DND-41 (cell line): ENCODE results near the gene IGF2.

ENCODE experiments used
- ATAC-seq: fragments of 200-7000 bp; cut with Tn5 transposase; 3 replicates; pipeline ENCODE4 v1.9.1; 2021; ENCODE audit warnings: low read depth; ENCODE audit not compliant: insufficient read depth
- DNase-seq: peaks from one replicate; pipeline ENCODE4 v3.0.0-alpha.2; 2020
- H2AFZ ChIP-seq: 2 replicates; pipeline ENCODE4 v1.6.0; 2012; ENCODE audit warnings: low read depth, low read length
- H3K27ac ChIP-seq: 2 replicates; pipeline ENCODE4 v1.5.1; 2012; ENCODE audit warnings: low read length, inconsistent platforms
- H3K27me3 ChIP-seq: fragments of 200-600 bp; sonication (generic); 2 replicates; pipeline ENCODE4 v1.6.0; 2012; ENCODE audit warnings: low read length, mild to moderate bottlenecking, inconsistent platforms; ENCODE audit not compliant: insufficient read depth, poor library complexity
- H3K36me3 ChIP-seq: 2 replicates; pipeline ENCODE4 v1.5.1; 2012; ENCODE audit warnings: low read length, inconsistent platforms; ENCODE audit not compliant: insufficient read depth
- H3K4me1 ChIP-seq: 2 replicates; pipeline ENCODE4 v1.5.1; 2012; ENCODE audit warnings: mild to moderate bottlenecking, low read length; ENCODE audit not compliant: insufficient read depth
- H3K4me2 ChIP-seq: 2 replicates; pipeline ENCODE4 v1.6.0; 2012; ENCODE audit warnings: mild to moderate bottlenecking, moderate library complexity, low read length, inconsistent platforms; ENCODE audit not compliant: insufficient read depth
- H3K4me3 ChIP-seq, 2 experiments: fragments of 200-600 bp in 1 of 2; shearing (Covaris generic) in 1 of 2; 2 replicates each; pipeline ENCODE4 v1.5.1; 2012 to 2016; ENCODE audit warnings: inconsistent platforms in 2 of 2, low read length in 2 of 2, mild to moderate bottlenecking in 2 of 2, low read depth in 1 of 2, moderate library complexity in 1 of 2
- H3K79me2 ChIP-seq: 2 replicates; pipeline ENCODE4 v1.6.0; 2012; ENCODE audit warnings: low read length, inconsistent platforms; ENCODE audit not compliant: insufficient read depth
- H3K9ac ChIP-seq: 2 replicates; pipeline ENCODE4 v1.6.0; 2012; ENCODE audit warnings: low read depth, mild to moderate bottlenecking, inconsistent platforms, low read length, moderate library complexity
- H3K9me3 ChIP-seq: 2 replicates; pipeline ENCODE4 v1.5.1; 2012; ENCODE audit warnings: low read length, moderate library complexity, mild to moderate bottlenecking, inconsistent platforms; ENCODE audit not compliant: insufficient read depth, severe bottlenecking
- H4K20me1 ChIP-seq: 2 replicates; pipeline ENCODE4 v1.6.0; 2012; ENCODE audit warnings: low read length; ENCODE audit not compliant: insufficient read depth
- EZH2 ChIP-seq: IDR thresholded peaks from 3 replicates; pipeline ENCODE4 v1.6.1; 2012; ENCODE audit warnings: borderline replicate concordance, low read depth, mild to moderate bottlenecking, moderate library complexity, low read length, inconsistent platforms; ENCODE audit not compliant: severe bottlenecking
- TF ChIP-seq, protein P1 (sequence below): IDR thresholded peaks from 2 replicates; pipeline ENCODE4 v1.5.1; 2012; ENCODE audit warnings: borderline replicate concordance, low read length, moderate library complexity, mild to moderate bottlenecking; ENCODE audit not compliant: poor library complexity, severe bottlenecking; ENCODE audit errors: extremely low read depth

The IGF2 gene

DNA sequence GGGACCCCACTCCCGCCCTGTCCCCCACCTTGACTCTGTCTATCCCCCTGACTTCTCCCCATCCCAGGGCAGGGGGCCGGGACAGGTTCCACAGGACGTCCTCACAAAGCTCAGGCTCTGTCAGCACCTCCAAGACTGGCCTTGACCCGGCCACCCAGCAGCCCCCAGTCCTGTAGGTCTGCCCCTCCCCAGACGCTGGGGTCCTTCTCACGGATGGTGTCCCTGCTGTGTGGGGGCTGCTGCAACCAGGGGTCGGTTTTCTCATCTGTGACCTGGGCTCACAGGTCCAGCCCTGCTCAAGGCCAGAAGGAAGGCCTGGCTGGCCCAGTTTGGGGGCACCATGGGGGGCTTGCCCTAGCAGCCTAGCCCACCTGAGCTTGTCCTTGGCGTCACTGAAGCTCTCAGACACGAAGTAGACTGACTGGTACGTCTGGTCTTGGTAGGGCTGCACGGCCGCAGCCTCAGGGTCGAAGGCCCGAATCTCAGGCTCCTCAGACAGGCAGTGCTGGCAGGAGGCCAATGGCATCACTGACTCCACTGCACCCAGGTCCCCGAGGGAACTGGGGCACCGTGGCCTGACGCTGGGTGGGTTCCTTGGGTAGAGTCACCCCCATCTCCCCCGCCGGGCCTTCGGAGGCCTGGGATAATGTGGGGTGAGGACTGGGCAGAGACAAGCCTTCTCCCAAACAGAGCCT lies 25.8 kb upstream of the IGF2 start:
- peaks cover 11% of the 10 kb centered on the region; the same call in 1 of the 2 replicates for H4K20me1 ChIP-seq
- no peaks in the 10 kb centered on the region for H3K36me3 ChIP-seq
- DNase-seq (no peak), ATAC-seq (no peak)
- H3K4me3 ChIP-seq, result no peak overlapping the region
- H3K79me2 ChIP-seq, result no peaks in the 10 kb centered on the region
- no peak overlapping the region for H3K27ac ChIP-seq
- H3K9ac ChIP-seq, result no peak overlapping the region
- H3K4me1 ChIP-seq, result no peaks in the 10 kb centered on the region
- H3K4me2 ChIP-seq, result no peak overlapping the region
- H3K9me3 ChIP-seq, result no peaks in the 10 kb centered on the region
- TF ChIP-seq, protein P1, sequence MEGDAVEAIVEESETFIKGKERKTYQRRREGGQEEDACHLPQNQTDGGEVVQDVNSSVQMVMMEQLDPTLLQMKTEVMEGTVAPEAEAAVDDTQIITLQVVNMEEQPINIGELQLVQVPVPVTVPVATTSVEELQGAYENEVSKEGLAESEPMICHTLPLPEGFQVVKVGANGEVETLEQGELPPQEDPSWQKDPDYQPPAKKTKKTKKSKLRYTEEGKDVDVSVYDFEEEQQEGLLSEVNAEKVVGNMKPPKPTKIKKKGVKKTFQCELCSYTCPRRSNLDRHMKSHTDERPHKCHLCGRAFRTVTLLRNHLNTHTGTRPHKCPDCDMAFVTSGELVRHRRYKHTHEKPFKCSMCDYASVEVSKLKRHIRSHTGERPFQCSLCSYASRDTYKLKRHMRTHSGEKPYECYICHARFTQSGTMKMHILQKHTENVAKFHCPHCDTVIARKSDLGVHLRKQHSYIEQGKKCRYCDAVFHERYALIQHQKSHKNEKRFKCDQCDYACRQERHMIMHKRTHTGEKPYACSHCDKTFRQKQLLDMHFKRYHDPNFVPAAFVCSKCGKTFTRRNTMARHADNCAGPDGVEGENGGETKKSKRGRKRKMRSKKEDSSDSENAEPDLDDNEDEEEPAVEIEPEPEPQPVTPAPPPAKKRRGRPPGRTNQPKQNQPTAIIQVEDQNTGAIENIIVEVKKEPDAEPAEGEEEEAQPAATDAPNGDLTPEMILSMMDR, result no peak
- no peak for TF ChIP-seq EZH2
- H2AFZ ChIP-seq, result no peak overlapping the region
- no peaks in the 10 kb centered on the region for H3K27me3 ChIP-seq

DNA sequence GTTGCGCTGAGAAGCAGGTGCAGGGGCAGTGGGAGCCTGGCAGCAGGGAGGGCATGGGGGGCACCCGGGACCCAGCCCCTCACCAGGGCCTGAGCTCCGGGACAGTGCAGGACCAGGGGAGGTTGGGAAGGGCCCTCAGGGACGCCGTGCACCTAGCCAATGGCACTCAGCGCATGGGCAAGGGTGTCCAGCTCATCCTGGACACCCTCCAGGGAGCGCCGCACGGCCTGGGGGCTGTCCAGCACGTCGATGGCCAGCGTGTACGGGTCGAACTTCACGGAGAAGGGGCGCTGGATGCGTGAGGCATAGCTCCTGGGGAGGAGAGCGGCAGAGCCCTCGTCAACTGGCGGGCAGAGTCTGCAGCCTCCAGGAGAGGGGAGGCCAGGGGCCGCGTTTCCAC lies 24.9 kb upstream of the IGF2 start:
- Histone ChIP-seq H3K36me3 (no peaks in the 10 kb centered on the region), H3K4me3 (no peak overlapping the region), H3K4me1 (no peaks in the 10 kb centered on the region), H2AFZ (no peak overlapping the region), H3K9ac (no peak overlapping the region), H3K27me3 (no peaks in the 10 kb centered on the region), H3K9me3 (no peaks in the 10 kb centered on the region), H4K20me1 (peaks cover 11% of the 10 kb centered on the region; the same call in 1 of the 2 replicates), H3K27ac (no peak overlapping the region), H3K79me2 (no peaks in the 10 kb centered on the region), H3K4me2 (no peak overlapping the region)
- no peak for TF ChIP-seq EZH2
- TF ChIP-seq, protein P1, result no peak
- ATAC-seq (no peak), DNase-seq (no peak)

DNA sequence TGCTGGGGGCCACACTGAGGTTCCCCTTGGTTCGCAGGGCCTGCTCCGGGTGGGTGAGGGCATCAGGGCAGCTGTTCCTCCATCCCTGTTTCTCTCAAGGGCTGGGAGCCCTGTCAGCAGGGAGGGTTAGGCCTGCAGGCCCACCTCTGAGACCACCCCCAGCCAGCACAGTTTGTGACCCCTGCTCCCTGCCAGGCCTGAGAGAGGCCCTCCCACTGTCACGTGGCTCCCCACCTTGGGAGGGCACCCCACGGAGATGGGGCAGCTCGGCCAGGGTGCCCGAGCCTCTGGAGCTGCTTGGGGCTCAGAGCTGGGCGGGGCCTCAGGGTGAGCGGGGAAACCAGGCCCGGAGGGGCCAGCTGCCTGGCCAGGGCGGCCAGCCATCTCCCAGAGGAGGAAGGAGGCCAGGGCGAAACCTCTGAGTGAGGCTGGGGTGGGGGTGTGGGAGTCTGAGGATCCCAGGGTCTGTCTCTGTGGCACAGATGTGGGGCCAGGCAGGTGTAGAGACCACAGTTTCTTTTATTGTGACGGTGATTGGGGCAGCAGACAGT lies 24.3 kb upstream of the IGF2 start:
- Histone ChIP-seq H3K27me3 (no peaks in the 10 kb centered on the region), H3K9ac (no peak overlapping the region), H3K4me2 (no peak overlapping the region), H3K27ac (no peak overlapping the region), H3K4me1 (no peaks in the 10 kb centered on the region), H3K9me3 (no peaks in the 10 kb centered on the region), H4K20me1 (peaks cover 11% of the 10 kb centered on the region; the same call in 1 of the 2 replicates), H3K79me2 (no peaks in the 10 kb centered on the region), H2AFZ (no peak overlapping the region), H3K4me3 (no peak overlapping the region), H3K36me3 (no peaks in the 10 kb centered on the region)
- TF ChIP-seq, protein P1, result no peak
- TF ChIP-seq EZH2, result no peak
- no peak for DNase-seq
- no peak for ATAC-seq
